NCI-H1048 (cell line): ENCODE results near the gene RAB31.

ENCODE experiments used
- DNase-seq: peaks from one replicate; lab custom pipeline; 2025; lab: John Stamatoyannopoulos, UW

The RAB31 gene

DNA sequence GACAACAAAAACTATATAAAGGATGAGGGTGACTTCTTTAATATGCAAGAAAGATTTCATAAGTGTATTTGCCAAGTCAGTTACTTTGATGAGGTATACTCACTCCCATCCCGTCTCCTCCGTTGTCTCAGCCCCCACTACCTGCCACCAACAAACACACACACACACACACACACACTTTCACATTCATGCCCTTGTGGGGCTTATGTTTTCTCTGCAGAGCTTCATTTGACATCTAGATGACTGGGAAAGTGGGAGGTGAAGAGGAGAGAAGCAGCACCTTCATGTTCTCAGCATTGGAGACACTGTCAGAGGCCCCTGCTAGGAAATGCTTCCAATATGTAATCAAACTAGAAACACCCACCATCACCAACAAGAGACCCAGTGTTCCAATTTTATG lies 155.2 kb downstream of the RAB31 start:
- DNase-seq: no peak

DNA sequence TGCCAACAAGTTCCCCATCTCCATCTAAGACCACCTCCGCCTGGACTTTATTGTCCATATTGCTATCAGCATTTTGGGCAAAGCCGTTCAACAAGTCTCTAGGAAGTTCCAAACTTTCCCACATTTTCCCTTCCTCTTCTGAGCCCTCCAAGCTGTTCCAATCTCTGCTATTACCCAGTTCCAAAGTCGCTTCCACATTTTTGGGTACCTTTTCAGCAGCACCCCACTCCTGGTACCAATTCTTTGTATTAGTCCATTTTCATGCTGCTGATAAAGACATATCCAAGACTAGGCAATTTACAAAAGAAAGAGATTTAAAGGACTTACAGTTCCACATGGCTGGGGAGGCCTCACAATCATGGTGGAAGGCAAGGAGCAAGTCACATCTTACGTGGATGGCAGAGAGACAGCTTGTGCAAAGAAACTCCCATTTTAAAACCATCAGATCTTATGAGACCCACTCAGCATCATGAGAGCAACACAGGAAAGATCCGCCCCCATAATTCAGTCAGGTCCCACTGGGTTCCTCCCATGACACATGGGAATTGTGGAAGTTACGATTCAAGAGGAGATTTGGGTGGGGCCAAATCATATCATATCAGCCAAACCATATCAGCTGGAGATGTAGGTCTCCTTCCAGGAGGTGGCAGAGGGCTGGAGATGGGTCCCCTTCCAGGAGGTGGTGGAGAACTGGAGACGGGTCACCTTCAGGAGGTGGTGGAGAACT lies 157.8 kb downstream of the RAB31 start:
- DNase-seq: no peak

DNA sequence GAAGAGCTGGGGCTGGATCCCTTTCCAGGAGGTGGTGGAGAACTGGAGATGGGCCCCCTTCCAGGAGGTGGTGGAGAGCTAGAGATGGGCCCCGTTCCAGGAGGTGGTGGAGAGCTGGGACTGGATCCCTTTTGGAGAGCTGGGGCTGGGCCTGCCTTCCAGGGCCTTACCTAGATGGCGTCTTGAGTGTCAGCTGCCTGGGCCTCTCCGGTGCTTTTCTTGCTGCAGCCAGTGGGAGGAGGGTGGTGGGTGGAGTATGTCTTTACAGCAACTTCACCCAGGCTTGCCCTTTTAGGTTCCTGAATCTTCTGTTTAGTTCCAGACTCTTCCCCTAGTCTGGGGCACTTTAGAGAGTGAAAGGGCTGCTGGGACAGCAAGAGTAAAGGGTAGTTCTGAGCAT lies 158.5 kb downstream of the RAB31 start:
- no peak for DNase-seq

- DNase-seq: no peak
These were observed 159.0 kb downstream of the RAB31 start for GRCh38 chr18:9867071-9867594.

DNA sequence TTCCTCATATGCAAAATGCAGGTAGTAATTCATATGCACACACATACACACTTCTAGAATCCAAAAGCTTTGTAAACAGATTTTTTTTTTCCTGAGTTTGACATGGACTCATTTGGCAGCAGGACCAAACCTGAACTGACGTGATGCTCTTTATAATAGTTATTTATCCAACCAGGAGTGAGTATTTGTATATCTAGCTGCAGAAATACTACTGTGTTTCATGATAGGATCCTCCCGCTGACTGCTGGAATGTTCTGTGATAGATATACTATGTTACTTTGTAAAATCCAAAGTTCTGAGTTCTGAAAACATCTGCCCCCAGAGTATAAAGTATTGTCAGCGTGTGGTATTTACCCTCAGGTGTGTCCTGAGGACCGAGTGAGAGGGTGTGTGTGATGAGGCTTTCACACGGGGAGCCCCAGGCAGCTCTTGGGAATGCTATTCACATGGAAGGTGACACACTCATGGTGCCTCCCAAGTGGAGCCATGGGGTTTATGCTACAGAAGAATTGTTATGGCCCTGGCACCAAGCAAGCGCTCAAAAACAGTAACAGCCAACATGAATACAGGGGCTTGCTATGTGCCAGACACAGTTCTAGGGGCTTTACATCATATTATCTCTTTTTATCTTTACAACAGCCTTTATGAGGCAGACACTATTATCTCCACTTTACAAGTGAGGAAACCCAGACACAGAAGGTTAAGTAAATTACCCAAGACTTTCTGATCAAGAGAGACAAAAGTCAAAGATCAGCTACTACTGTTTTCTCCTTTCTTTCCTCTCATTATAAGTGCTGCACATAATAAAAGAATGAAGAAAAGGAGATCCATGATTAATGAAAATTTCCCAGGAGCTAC lies 161.0 kb downstream of the RAB31 start:
- DNase-seq: no peak

DNA sequence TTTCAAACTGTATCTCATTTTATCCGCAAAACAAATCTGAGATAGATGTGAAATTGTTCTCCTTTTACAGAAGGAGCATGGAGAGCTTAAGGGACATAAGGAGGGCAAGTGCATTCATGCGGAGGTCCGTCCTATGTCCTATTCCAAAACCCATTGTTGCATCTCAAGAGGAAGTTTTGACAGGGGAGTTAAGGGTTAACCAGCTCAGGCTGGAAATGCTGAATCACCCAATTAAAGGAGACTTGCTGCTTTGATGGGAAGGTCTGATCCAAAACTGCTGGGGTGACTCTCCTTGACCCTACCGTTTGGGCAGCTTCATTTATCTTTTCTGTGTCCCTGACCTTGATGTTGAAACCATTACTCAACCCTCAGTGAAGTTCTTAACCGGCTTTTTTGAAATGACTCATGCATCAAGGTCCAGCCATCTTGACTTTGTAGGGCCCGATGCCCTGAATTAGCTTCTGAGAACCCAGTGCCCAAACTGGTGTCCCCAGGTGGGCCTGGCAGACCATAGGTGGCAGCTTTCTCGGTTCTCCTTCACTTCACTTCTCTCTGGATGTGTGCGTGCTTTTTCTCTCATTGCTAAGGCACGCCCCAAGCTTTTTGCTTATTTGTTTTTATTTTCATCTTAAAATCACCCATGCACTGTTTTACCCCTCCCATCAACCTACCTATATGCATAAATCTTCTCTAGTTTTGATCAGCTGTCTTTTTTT lies 161.8 kb downstream of the RAB31 start:
- DNase-seq: no peak

DNA sequence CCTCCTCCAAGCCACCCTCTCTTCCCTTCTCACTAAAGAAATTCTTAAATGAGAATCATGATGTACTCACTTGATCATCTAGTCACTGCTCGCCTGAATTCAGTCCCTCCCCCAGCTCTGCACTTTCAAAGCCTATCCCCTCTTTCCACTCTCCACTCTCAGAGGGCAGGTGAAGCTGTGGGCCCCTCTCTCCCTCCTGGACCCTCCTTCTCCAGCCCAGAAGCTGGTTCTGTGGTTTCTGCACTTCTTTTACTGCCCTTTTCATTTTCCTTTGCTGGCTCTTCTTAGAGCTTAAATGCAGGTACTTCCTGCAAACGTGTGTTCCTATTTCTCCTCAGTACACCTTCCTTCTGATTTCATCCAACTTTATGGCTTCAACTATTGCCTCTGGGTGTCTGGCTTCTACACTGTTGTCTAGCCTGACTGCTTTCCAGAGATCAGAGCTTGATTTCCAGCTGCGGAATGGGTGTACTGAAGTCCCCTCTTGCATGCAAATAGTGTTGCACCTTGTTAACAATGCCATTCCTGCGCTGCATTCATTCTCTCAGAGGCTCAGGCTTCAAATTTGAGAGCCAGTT lies 162.4 kb downstream of the RAB31 start:
- DNase-seq: no peak

- DNase-seq: no peak
These were observed 163.2 kb downstream of the RAB31 start for GRCh38 chr18:9871244-9871746.

- DNase-seq: no peak
These were observed 164.7 kb downstream of the RAB31 start for GRCh38 chr18:9872823-9873222.

DNA sequence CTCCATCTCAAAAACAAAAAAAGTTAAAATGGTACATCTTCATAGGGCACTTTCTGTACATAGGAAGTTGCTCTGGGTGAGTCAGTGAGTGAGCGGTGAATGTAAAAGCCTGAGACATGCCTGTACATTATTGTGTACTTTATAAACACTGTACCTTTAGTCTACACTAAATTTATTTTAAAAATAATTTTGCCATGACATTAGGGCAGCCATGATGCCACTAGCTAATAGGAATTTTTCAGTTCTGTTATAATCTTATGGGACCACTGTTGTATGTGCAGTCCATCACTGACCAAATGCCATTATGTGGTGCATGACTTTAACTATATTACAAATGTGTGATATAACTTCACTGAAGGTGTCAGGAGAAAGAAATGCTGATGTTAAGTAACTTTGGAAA lies 166.6 kb downstream of the RAB31 start:
- no peak for DNase-seq

DNA sequence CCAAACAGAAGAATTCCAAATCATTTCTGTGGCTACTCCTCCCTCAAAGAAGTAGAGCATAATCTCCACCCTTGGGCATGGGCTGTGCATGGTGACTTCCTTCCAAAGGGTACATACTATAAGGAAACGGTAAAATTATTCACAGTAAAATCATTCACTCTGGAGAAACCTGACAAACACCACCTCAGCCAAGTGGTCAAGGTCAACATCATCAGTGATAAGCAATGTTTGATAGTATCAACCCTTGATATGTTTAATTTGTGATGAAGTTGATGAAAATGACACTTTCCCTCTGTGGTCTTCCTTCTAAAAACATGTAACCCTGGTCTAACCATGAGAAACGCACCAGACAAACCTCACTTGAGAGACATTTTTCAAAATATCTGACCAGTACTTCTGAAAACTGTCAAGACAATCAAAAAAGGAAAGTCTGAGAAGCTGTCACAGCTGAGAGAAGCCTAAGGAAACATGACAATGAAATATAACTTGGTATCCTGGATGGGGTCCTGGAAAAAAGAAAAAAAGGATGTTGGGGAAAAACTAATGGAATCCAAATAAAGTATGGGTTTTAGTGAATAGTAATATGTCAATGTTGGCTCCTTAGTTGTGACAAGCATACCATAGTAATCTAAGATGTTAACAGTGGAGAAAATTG lies 168.2 kb downstream of the RAB31 start:
- no peak for DNase-seq

DNA sequence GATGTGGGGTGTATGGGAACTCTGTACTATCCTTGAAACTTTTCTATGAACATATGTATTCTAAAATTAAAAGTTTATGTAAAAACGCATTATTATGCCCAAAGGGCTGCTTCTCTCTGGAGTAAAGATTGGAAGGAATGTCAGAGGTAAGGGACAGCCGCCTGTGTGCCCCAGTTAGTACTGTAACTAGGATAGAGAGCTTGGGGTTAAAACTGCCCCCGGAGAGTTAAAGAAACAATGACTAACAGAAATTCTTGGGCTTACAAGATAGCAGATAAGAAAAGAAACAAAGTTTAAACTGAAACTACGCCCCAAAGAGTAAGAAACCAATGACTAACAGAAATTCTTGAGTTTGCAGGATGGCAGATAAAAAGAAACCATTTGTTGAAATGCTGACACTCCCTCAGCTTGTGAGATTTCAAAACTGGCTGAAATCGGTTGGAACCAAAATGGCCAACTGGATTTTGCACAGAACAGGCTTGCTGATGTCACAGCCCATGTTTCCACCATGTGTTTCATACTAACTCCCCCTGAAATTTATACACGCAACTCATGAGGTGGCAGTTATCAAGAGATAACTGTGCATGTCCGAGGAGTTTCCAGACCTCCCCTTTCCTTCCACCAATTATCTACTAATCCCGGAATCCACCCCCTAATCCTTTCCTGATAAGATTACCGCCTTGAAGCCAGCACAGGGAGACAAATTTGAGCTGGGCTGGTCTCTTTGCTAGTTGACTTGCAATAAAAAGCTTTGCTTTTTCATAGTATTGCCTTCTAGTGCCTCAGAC lies 169.0 kb downstream of the RAB31 start:
- no peak for DNase-seq

GRCh38 chr18:9877655-9878014 lies 169.5 kb downstream of the RAB31 start:
- DNase-seq: no peak

- DNase-seq: no peak
These were observed 170.0 kb downstream of the RAB31 start for GRCh38 chr18:9878095-9878494.

DNA sequence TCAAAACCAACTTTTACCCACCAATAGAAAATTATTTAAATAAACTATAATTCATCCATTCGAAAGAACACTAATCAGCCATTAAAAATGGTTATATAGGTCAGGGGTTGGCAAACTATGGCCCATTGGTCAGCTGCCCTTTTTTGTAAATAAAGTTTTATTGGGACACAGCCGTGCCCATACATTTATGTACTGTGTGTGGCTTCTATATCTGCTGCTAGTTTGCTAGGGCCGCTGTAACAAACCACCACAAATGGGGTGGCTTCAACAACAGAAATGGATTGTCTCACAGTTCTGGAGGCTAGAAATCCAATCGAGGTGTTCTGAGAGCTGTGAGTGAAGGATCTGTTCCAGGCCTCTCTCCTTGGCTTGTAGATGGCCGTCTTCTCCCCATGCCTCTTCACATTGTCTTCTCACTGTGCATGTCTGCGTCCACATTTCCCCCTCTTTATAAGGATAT lies 170.7 kb downstream of the RAB31 start:
- no peak for DNase-seq

DNA sequence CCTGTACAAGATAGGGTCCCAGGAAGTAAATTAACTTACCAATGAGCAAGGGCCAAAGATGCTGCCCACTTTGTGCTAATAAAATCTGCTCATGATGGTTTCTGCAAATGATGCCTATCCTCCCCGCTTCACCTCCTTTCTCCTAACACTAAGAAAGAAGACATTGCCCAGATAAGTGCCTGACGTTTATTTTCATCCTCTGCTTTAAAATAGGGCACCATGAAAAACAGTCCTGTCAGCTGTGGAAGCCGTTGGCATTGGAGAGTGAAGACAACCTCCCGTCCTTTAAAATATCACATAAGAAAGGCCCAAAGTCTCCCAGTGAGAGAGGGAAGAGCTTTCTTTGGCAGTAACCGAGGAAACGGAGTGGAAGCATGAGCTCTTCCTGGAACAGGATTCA lies 176.0 kb downstream of the RAB31 start:
- DNase-seq: no peak

- no peak for DNase-seq
These were observed 176.5 kb downstream of the RAB31 start for GRCh38 chr18:9884532-9885140.

- DNase-seq: no peak
These were observed 177.3 kb downstream of the RAB31 start, which contains the start of gene TXNDC2 for GRCh38 chr18:9885170-9886004. Gene TXNDC2 (plus strand): TSS chr18:9885973. CDS start chr18:9886681, 708 bp downstream.

GRCh38 chr18:9886005-9886348 lies 177.9 kb downstream of the RAB31 start:
- DNase-seq: no peak
